GM19023 (cell line): ENCODE measurements around the gene CDH12.
A peak's percentile ranks its signal among the peaks of the same experiment; 100 is the strongest.
"Not testable (repeated sequence)": the region's sequence is repeated elsewhere in the genome, so short reads cannot be mapped to it uniquely, and the experiment has no call there.

Source experiments
- ATAC-seq: cut with Tn5 transposase; IDR thresholded peaks from one replicate; pipeline ENCODE4 v1.9.1; 2021; ENCODE audit warnings: mild to moderate bottlenecking, moderate library complexity; ENCODE audit not compliant: unreplicated experiment

The CDH12 gene

GRCh38 chr5:22057012-22057411, 796.1 kb downstream of the CDH12 start:
- no peak for ATAC-seq

GRCh38 chr5:22056601-22057000, 796.5 kb downstream of the CDH12 start:
- no peak for ATAC-seq

- ATAC-seq, result no peak
These were observed 799.9 kb downstream of the CDH12 start for GRCh38 chr5:22053195-22053594.

- no peak for ATAC-seq
These were observed 801.3 kb downstream of the CDH12 start for GRCh38 chr5:22051881-22052280.

GRCh38 chr5:22050931-22051330, 802.2 kb downstream of the CDH12 start:
- no peak for ATAC-seq

- ATAC-seq, result no peak
These were observed 808.9 kb downstream of the CDH12 start for GRCh38 chr5:22044229-22044628.

GRCh38 chr5:22036061-22036460, 817.1 kb downstream of the CDH12 start:
- no peak for ATAC-seq

GRCh38 chr5:22033066-22033465, 820.1 kb downstream of the CDH12 start:
- no peak for ATAC-seq

- no peak for ATAC-seq
These were observed 829.4 kb downstream of the CDH12 start for GRCh38 chr5:22023784-22024183.

- not testable (repeated sequence) for ATAC-seq
These were observed 840.3 kb downstream of the CDH12 start for GRCh38 chr5:22012893-22013292.

- not testable (repeated sequence) for ATAC-seq
These were observed 842.3 kb downstream of the CDH12 start for GRCh38 chr5:22010808-22011207.

GRCh38 chr5:22001097-22001496, 852.0 kb downstream of the CDH12 start:
- ATAC-seq, result not testable (repeated sequence)

- not testable (repeated sequence) for ATAC-seq
These were observed 867.3 kb downstream of the CDH12 start for GRCh38 chr5:21985799-21986198.

GRCh38 chr5:21951571-21951970, 901.6 kb downstream of the CDH12 start:
- not testable (repeated sequence) for ATAC-seq

- ATAC-seq, result no peak
These were observed 922.0 kb downstream of the CDH12 start for GRCh38 chr5:21931116-21931515.

- ATAC-seq, result peak; percentile 96
These were observed 933.6 kb downstream of the CDH12 start for GRCh38 chr5:21919414-21920022.

GRCh38 chr5:21918451-21918850, 934.7 kb downstream of the CDH12 start:
- no peak for ATAC-seq

GRCh38 chr5:21910731-21911130, 942.4 kb downstream of the CDH12 start:
- no peak for ATAC-seq

- no peak for ATAC-seq
These were observed 957.3 kb downstream of the CDH12 start for GRCh38 chr5:21895766-21896350.

- ATAC-seq, result no peak
These were observed 960.0 kb downstream of the CDH12 start for GRCh38 chr5:21893161-21893560.

- ATAC-seq, result no peak
These were observed 963.6 kb downstream of the CDH12 start for GRCh38 chr5:21889581-21889980.

GRCh38 chr5:21882074-21882745, 970.9 kb downstream of the CDH12 start:
- no peak for ATAC-seq
